Measurements from ENCODE around the gene THOC3. TPM values are rescaled to one million over a fixed set of nuclear protein-coding genes. Genes with fewer than 3 reads are reported as not detected.
"Not testable (repeated sequence)": the region's sequence is repeated elsewhere in the genome, so short reads cannot be mapped to it uniquely, and the experiment has no call there.

Gene THOC3
- total RNA-seq, 1 donor from 2014 or later = 55.6 TPM

GRCh38 chr5:175938489-175938888 is 29.6 kb downstream of the THOC3 start:
- DNase-seq = not testable (repeated sequence)

GRCh38 chr5:175928752-175929151 is 39.4 kb downstream of the THOC3 start:
- not testable (repeated sequence) for DNase-seq

- not testable (repeated sequence) for DNase-seq
Measured at GRCh38 chr5:175925106-175925505, 43.0 kb downstream of the THOC3 start.

- DNase-seq = no peak
Measured at GRCh38 chr5:175922192-175922885, 45.8 kb downstream of the THOC3 start.

GRCh38 chr5:175921061-175921730 is 46.9 kb downstream of the THOC3 start:
- DNase-seq = no peak

GRCh38 chr5:175920231-175920811 is 47.8 kb downstream of the THOC3 start:
- no peak for DNase-seq

- not testable (repeated sequence) for DNase-seq
Measured at GRCh38 chr5:175915066-175916037, 52.8 kb downstream of the THOC3 start.

GRCh38 chr5:175913835-175914672 is 54.1 kb downstream of the THOC3 start:
- DNase-seq = not testable (repeated sequence)

GRCh38 chr5:175910072-175910471 is 58.0 kb downstream of the THOC3 start:
- DNase-seq = not testable (repeated sequence)

Other genes with a start within 250 kb of the THOC3 start
- not detected in 2 replicates for gene CPLX2, start 96.7 kb downstream of the THOC3 start, total RNA-seq